ENCODE measurements around the gene NUP214. TPM values are rescaled to one million over a fixed set of nuclear protein-coding genes. Genes with fewer than 3 reads are reported as not detected.

The NUP214 gene
- total RNA-seq, 1 donor = 16.4 TPM

- no peak for DNase-seq (ENCODE audit: low read depth)
- TF ChIP-seq, protein P1, sequence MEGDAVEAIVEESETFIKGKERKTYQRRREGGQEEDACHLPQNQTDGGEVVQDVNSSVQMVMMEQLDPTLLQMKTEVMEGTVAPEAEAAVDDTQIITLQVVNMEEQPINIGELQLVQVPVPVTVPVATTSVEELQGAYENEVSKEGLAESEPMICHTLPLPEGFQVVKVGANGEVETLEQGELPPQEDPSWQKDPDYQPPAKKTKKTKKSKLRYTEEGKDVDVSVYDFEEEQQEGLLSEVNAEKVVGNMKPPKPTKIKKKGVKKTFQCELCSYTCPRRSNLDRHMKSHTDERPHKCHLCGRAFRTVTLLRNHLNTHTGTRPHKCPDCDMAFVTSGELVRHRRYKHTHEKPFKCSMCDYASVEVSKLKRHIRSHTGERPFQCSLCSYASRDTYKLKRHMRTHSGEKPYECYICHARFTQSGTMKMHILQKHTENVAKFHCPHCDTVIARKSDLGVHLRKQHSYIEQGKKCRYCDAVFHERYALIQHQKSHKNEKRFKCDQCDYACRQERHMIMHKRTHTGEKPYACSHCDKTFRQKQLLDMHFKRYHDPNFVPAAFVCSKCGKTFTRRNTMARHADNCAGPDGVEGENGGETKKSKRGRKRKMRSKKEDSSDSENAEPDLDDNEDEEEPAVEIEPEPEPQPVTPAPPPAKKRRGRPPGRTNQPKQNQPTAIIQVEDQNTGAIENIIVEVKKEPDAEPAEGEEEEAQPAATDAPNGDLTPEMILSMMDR (IDR thresholded peaks at IDR 0.05; ENCODE audit: insufficient read depth, low read depth, low read length) = no peak
- no peak overlapping the region for H3K4me3 ChIP-seq (ENCODE audit: low read depth, low read length)
Measured at GRCh38 chr9:131235480-131235851, 110.1 kb downstream of the NUP214 start.

DNA sequence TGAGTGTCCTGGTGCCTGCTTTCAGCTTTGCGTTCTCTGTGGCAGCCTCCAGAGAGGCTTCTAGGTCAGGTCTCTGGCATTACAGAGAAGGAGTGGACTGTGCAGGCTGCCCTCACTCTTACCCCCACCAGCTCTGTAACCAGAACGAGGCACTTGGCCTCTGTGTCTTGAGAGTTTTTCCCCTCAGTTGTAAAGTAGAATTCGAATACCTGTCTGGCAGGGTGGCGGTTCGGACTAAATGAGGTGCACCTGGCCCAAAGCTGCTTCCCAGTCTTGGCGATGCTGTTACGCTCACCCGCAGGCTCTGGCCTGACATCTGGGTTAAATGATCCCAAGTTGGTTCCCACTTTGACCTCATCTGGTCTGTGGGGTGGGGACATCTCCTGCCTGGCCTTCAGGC lies 110.8 kb downstream of the NUP214 start:
- TF ChIP-seq, protein P1 (IDR thresholded peaks at IDR 0.05; ENCODE audit: insufficient read depth, low read depth, low read length) = no peak
- no peak overlapping the region for H3K4me3 ChIP-seq (ENCODE audit: low read depth, low read length)
- DNase-seq (ENCODE audit: low read depth) = no peak

DNA sequence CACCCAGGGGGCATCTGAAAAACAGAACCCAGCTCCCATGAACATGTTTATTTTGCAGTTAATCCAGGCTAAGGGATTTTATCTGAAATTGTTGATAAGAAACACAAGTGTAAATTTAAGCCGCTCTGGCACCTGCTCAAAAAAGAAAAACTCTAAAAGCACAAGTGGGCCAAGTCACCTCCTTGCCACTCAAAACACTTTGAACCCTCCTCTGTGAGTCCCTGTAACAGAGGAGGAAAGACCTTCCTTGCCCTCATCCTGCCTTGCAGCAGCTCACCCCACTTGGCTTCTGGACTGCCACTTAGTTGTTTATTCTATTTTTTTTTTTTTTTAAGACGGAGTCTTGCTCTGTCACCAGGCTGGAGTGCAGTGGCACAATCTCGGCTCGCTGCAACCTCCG lies 111.4 kb downstream of the NUP214 start:
- peak; percentile 43 for DNase-seq (ENCODE audit: low read depth)

GRCh38 chr9:131237291-131237690 lies 111.9 kb downstream of the NUP214 start:
- no peak for DNase-seq (ENCODE audit: low read depth)
- TF ChIP-seq, protein P1 (IDR thresholded peaks at IDR 0.05; ENCODE audit: insufficient read depth, low read depth, low read length) = no peak
- no peak overlapping the region for H3K4me3 ChIP-seq (ENCODE audit: low read depth, low read length)

More for the DNA sequence above, 111.4 kb downstream of the NUP214 start:
- no peak overlapping the region for H3K4me3 ChIP-seq (ENCODE audit: low read depth, low read length)
- TF ChIP-seq, protein P1 (IDR thresholded peaks at IDR 0.05; ENCODE audit: insufficient read depth, low read depth, low read length) = no peak

- DNase-seq (ENCODE audit: low read depth) = peak; percentile 79
- TF ChIP-seq, protein P1 (IDR thresholded peaks at IDR 0.05; ENCODE audit: insufficient read depth, low read depth, low read length) = no peak
- no peak overlapping the region for H3K4me3 ChIP-seq (ENCODE audit: low read depth, low read length)
Measured at GRCh38 chr9:131237931-131238401, 112.6 kb downstream of the NUP214 start.

GRCh38 chr9:131238402-131239021 lies 113.1 kb downstream of the NUP214 start:
- no peak overlapping the region for H3K4me3 ChIP-seq (ENCODE audit: low read depth, low read length)
- peak; percentile 23 for DNase-seq (ENCODE audit: low read depth)
- TF ChIP-seq, protein P1 (IDR thresholded peaks at IDR 0.05; ENCODE audit: insufficient read depth, low read depth, low read length) = no peak
